ENCODE data around the gene MYO16.
"Not testable (repeated sequence)": the region's sequence is repeated elsewhere in the genome, so short reads cannot be mapped to it uniquely, and the experiment has no call there.

Gene MYO16

DNA sequence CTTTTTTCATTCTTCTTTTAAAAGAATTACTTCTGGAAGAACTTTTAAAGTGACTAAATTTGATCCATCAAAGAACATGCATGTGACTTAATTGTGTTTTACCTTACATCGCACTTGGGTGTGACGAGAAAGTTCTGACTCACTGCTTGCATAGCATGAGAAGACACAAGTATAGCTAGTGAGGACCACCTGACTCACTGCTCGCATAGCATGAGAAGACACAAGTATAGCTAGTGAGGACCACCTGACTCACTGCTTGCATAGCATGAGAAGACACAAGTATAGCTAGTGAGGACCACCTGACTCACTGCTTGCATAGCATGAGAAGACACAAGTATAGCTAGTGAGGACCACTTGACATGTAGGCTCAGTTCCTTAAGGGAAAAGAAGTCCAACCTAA, 362.0 kb downstream of the MYO16 start:
- DNase-seq, result not testable (repeated sequence)

- no peak for DNase-seq
Observed at GRCh38 chr13:108993346-108993745, 363.9 kb downstream of the MYO16 start.

- DNase-seq, result no peak
Observed at GRCh38 chr13:108996430-108996829, 367.0 kb downstream of the MYO16 start.

GRCh38 chr13:109000207-109000606, 370.8 kb downstream of the MYO16 start:
- no peak for DNase-seq

DNA sequence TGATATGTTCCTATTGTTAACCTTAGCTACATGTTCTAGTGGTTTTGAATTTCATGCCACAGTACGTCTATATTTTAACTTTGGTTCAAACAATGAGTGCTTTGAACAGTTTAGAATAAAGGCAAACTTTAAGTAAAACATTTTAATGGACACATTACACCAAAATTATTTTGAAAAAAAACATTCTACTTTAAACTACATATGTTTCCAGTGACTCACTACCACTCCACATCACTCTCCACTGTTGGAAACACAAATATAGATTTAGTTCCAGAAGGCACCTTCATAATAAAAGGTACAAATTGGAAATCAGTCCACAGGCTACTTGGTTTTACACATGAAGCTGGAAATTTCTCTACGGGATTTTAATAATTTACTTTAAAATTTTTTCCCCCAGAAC, 373.5 kb downstream of the MYO16 start:
- no peak for DNase-seq

DNA sequence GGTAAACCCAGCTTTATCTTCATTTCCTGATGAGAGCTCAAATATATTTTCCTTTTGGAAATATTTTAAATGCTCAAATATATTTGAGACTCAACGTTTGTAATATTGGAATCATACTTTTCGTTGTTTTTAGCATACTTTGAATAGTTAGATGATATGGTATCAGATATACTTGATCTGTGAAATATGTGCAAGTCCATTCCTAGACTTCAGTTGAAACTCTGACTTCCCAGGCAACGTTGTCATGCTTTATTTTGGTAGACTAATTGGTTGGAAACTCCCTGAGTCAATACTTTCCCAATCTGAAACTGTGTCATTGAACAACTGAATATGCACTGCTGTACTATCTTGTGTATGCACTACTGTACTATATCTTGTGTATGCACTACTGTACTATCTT, 378.5 kb downstream of the MYO16 start:
- no peak for DNase-seq

- no peak for DNase-seq
Observed at GRCh38 chr13:109009756-109010155, 380.3 kb downstream of the MYO16 start.

GRCh38 chr13:109010912-109011311, 381.5 kb downstream of the MYO16 start:
- DNase-seq, result no peak

DNA sequence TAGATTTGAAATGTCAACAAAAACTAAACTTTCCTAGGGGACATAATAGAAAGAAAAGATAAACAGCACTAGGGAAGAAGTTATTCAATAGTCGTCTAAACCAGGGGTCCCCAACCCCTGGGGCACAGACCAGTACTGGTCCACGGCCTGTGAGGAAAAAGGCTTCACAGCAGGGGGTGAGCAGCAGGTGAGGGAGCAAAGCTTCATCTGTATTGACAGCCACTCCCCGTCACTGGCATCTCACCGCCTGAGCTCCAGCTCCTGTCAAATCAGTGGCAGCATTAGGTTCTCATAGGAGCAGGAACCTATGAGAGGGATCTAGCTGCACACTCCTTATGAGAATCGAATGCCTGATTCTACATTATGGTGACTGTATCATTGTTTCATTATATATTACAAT, 382.7 kb downstream of the MYO16 start:
- no peak for DNase-seq

- no peak for DNase-seq
Observed at GRCh38 chr13:109021558-109021957, 392.1 kb downstream of the MYO16 start.

- DNase-seq, result no peak
Observed at GRCh38 chr13:109024611-109025010, 395.2 kb downstream of the MYO16 start.

- DNase-seq, result no peak
Observed at GRCh38 chr13:109026266-109026665, 396.9 kb downstream of the MYO16 start.

GRCh38 chr13:109028624-109029023, 399.2 kb downstream of the MYO16 start:
- no peak for DNase-seq

GRCh38 chr13:109033090-109033489, 403.7 kb downstream of the MYO16 start:
- no peak for DNase-seq

DNA sequence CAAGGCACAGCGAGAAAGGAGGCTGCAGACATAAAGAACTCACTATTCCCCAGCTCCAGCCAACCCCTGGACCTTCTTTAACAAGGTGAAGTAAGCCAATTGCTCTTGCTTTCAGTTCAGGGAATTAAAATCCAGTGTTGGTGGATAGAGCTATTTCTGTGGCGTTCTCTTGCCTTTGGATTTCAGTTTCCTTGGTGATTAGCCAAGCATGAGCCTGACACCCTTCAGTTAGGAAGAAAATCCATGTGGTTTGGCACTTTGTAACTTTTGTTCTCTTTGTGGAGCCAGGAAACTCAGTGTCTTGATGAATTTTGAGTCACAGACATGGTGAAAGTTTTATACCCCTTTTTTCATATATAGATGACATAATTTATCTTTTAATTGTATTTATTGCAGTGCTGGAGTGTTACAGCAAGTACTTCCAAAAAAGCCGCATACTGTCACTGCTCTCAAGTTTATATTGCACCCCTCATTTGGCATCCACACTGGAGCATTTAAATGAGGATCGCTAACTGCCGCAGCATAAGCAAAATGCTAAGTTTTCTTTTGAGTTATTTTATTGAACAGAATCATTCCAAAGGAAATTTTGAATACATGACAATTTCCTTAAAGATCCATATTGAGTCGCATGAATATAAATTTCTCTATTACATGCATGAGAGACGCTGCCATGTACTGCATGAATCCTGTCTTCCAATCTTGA, 406.8 kb downstream of the MYO16 start:
- no peak for DNase-seq

DNA sequence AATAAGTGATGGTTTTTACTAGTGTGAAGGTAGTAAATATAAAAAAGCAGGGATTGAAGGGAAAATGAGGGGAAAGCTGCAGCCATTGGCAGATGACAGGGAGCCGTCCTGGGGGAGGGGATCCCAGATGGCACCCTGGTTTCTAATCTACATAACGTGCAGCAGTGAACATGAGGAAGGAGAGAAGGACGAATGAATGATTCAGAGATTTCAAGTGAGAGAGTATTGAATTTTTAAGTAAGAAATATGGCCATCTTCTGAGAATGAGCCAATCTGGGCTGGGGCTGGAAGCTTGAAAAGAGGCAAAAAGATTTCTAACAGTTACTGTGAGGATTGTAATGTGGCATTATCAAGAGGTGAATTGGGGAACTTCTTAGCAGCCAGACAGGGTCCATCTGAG, 414.2 kb downstream of the MYO16 start:
- no peak for DNase-seq

DNA sequence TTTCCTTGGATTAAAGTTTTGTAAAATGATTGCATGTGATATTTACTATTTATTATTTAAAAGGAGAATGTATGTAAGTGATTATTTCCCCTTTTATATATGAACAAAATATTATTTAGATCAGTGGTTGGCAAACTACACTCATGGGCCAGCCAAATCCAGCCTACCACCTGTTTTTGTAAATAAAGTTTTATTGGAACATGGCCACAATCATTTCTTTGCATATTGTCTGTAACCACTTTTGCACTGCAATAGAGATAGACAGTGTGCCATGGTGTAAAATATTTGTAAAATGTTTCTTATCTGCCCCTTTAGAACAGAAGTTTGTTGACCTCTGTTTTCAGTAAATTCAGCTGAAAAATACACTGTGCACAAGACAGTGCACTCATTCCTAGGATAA, 426.4 kb downstream of the MYO16 start:
- no peak for DNase-seq

GRCh38 chr13:109058087-109058486, 428.7 kb downstream of the MYO16 start:
- DNase-seq, result no peak

GRCh38 chr13:109072505-109072904, 443.1 kb downstream of the MYO16 start:
- no peak for DNase-seq

DNA sequence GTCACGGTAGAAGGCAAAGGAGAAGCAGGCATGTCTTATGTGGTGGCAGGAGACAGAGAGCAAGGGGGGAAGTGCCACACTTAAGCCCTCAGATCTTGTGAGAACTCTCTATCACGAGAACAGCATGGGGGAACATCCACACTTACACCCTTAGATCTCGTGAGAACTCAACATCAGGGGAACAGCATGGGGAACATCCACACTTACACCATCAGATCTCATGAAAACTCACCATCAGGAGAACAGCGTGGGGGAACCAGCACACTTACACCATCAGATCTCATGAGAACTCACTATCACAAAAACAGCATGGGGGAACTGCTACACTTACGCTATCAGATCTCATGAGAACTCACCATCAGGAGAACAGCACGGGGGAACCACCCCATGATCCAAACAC, 445.0 kb downstream of the MYO16 start:
- DNase-seq, result no peak

DNA sequence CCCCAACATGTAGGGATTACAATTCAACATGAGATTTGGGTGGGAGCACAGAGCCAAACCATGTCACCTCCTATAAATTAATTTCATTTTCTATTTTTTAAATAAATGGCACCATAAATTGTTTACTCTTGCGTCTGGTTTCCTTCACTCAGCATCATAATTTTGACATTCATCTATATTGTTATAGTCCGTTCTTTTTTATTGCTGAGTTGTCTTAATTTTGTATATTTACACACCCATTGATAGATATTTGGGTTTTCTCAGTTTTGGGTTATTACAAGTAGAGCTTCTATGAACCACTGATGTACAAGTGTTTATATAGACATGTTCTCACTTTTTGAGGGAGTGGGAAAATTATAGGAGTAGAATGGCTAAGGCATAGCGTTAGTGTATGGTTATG, 445.4 kb downstream of the MYO16 start:
- no peak for DNase-seq

GRCh38 chr13:109087916-109088623, 458.7 kb downstream of the MYO16 start:
- DNase-seq, result no peak

- DNase-seq, result no peak
Observed at GRCh38 chr13:109088624-109088917, 459.2 kb downstream of the MYO16 start.

DNA sequence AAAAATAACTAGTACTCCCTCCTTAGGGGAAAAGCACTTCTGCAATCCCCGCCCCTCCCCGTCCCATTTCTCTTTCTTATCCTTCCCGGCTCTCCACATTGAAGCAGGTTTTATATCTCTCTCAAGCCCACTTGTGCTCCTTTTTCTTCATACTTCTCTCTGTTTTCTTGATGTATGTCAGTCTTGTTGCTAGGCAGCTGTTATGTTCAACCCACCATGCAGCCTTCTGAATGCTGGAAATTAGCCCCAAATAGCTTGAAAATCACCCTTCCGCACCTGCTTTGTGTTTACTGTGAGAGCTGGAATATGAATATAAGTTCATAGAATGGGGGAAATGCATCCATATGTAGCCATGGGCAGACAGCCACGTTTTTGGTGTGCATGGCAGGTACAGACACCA, 461.4 kb downstream of the MYO16 start:
- no peak for DNase-seq

DNA sequence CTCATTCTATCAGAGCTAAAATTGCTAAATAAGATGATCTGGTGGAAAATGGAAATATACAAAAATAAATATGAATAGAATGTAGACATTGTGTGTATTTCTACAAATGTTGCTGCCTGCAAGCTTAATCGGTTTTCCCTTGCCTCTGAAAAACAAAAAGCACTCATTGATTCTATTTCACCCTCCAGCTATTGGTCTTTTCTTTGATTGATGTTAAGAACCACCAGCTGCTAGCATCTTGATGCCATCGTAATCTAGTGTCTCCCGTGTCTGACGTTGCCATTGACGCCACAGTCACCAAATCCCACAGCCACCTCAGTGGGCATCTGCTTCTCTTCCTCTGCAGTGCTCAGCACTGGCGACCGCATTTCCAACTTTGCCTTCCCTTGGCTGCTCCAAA, 461.8 kb downstream of the MYO16 start:
- DNase-seq, result no peak

Measured in NCI-H2029 treated with DMSO at 0.1 percent for 48 hours (cell line).